Stimulated activated CD4-positive, alpha-beta T cell treated with anti-CD3 and anti-CD28 coated beads, Interleukin-4, amount 100 ng/mL, for 1 hour (primary cell): ENCODE data around the gene USP35.

Experiments
- DNase-seq: peaks from one replicate; pipeline ENCODE4 v3.0.0-alpha.2; 2020

The USP35 gene

DNA sequence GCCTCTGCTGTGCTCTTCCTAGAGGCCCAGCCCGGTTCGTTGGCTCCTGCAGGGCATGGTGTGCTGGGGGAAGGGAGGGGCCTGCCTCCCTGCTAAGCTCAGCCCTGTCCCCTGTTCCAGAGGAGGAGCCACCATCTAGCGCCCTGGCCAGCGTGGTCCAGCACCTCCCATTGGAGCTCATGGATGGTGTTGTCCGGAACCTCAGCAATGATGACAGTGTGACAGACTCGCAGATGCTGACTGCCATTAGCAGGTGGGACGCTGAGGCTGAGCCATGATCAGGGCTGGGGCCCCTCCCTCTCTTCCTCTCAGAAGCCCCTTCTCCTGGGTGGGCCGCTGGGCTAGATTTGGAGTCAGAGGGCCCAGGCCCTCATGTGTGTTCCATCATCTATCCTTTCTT lies 9.1 kb downstream of the USP35 start:
- no peak for DNase-seq

DNA sequence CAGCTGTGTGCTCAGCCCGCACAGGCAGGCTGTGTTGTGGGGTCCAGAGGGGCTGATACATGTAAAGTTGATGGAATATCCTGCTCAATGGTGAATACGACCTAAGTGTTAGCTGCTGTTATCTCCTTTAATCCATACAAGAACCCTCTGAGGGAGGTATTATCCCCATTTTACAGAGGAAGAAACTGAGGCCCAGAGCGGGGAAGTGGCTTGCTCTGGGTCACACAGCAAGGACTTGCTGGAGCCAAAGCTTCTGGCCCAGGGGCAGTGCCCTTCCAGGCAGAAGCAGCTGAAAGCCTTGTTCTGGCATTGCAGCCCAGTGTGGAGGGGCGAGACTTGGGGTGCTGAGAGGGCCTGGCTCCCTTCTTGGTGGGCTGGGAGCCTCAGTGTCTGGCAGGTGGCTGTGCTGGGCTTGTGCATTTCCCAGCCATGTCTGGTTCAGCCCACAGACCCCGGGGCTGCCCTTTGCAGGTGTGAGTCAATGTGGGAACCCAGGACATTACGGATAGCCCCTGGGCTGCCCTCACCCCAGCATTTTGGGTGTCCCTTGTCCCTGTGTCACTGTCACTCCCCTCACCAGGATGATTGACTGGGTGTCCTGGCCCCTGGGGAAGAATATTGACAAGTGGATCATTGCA lies 10.4 kb downstream of the USP35 start:
- DNase-seq: no peak

DNA sequence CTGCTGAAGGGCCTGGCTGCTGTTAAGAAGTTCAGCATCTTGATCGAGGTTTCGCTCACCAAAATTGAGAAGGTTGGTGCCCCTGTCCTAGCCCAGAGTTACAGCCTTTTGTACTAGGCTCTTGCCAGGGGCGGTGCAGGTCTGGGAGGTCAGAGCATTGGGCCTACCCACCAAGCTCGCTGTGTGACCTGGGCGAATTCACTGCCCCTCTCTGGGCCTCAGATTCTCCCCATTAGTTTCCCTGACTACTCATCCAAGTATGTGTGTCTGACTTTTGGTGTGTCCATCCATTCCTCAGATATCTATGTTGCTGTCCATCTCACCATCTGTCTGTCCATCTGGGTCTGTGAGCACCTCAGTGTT lies 10.9 kb downstream of the USP35 start:
- no peak for DNase-seq

DNA sequence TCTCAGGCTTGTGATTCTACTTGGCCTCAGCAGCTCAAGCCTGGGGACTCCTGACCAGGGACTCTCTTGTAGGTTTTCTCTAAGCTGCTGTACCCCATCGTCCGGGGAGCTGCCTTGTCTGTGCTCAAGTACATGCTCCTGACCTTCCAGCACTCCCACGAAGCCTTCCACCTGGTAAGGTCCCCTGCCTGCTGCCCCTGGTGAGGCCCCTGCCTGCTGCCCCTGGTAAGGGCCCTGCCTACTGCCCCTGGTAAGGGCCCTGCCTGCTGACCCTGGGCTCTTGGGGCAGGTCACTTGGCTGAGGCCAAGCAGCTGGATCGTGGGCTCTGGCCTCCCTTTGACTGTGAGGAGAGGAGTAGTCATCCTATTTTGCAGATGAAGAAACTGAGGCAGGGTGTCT lies 11.3 kb downstream of the USP35 start:
- no peak for DNase-seq

DNA sequence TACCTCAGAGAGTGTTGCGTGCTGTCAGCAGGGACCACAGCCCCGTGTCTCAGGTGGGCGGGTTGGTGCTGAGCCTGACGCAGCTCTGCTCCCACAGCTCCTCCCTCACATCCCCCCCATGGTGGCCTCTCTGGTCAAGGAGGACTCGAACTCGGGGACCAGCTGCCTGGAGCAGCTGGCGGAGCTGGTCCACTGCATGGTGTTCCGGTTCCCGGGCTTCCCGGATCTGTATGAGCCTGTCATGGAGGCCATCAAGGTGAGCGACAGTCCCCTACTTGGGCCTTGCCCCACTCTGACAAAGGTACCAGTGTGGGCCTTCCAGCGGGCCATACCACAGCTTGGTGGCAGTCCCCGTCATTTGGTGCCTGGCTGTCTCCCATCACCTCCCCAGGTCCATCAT lies 11.8 kb downstream of the USP35 start:
- no peak for DNase-seq

DNA sequence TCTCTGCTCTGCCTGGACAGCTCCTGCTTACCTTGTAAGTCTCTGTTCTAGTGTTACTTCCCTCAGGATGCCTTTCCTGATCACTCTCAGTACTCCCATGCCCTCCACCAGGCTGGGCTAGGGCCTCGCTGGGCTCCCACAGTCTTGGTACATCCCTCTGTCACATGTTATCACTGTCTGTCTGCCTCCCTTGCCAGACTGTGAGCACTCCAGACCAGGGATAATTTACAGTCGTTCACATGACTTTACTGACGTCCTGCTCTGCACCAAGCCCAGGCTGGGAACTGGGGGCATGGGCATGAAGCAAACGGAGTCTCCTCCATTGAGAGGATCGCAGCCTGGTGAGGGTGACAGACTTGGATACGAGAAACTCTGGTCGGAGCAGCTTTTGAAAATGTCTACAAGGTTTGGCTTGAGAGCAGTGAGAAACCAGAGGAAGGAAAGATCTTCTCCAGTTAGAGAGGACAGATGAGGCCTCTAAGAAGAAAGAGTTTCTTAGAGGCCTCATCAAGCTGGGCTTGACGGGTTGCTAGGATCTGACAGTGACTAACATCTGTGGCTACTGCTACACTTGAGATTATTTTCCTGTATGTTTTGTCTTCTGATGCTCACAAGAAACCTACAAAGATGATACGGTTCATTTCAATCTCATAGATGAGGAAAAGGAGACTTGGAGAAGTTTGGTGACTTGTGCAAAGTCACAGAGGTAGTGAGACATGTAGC lies 12.5 kb downstream of the USP35 start:
- DNase-seq: no peak

DNA sequence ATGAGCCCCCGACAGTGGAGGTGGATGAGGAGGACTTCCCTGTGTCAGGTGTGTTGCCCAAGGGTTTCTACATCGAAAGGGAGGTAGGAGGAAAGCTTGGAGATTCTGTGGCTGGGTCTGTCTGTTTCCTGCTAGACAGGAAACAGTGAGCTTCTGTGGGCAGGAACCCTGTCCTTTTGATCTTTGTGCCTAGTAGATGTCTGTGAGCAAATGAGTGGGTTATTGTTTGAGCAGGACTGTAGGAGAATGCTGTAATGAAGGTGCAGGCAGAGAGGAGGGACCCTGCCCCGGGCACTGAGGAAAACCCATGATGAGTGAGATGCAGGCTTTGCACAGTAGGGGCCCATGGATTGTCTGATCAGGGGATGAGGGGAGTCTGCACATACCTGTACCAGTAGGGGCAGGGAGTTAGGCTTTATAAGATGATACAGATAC lies 14.0 kb downstream of the USP35 start:
- peak; percentile 21 for DNase-seq

DNA sequence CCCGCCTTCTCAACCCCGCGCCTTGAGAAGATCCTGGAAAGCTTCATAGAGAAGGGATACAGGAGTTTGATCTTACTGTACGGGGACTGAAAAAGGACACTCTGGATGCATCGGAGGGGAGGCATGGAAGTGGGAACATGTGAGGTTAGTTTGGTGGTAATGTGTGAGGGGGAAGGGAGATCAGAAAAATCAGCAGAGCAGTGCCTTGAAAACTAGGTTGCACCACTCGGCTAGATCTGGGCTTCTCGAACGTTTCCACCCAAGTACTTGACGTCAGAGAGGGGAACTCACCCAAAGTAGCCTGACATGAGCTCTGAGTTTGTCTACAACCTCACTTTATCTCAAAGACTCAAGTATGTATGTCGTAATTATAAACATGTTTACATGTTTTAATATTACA lies 14.5 kb downstream of the USP35 start:
- no peak for DNase-seq

DNA sequence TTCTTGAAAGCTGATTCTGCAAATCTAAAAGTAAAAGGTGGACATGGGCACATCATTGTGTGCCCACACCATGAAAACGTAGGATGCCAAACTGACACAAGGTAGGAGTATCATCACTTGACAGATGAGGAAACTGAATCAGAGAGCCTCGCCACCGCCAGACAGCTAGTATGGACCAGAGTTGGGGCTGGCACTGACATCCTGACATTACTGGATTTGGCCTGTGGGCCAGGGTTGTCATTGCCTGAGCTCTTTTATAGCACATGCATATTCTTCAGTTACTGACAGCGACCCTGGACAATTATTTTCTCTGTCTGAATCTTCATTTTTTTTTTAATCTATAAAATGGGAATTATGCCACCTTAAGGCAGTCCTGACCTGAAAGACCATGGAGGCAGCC lies 16.5 kb downstream of the USP35 start:
- no peak for DNase-seq

DNA sequence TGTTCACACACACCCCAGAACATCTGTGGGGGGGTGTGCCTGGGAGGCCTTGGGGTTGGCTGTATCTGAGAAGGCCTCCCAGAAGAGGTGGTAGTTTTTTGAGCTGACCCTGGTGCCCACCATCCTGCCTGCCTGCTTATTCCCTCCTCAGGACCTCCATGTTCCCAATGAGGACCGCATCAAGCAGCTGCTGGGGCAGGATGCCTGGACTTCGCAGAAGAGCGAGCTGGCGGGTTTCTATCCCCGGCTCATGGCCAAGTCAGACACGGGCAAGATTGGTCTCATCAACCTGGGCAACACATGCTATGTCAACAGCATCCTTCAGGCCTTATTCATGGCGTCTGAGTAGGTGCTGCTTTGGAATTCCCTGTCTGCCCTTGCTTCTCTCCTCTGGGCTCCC lies 17.0 kb downstream of the USP35 start:
- no peak for DNase-seq

DNA sequence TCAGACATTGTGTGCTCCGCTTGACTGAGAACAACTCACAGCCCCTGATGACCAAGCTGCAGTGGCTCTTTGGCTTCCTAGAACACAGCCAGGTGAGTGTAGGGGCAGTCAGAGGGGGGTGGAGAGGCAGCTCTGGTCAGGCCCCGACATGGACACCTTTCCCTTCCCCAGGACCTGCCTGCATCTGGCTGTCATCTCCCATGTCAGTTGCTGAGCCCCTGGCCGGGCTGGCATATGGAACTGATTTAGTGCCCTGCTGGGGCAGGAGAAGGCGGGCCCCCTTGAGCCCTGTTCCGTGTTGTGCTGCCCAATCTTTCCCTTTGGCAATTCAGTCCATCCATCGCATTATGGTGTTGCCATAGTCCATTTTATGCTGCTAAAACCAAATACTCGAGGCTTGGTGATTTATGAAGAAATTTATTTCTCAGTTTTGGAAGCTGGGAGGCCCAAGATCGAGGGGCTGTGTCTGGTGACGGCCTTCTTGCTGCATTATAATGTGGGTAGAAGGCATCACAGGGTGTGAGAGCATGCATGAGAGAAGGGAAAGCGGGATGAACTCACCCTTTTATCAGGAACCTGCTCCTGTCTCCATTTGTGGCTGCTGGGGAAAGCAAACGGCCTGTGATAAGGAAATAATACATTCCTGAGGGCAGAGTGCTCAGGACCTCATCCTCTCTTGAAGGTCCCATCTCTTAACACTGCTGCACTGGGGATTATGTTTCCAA lies 19.0 kb downstream of the USP35 start:
- no peak for DNase-seq

DNA sequence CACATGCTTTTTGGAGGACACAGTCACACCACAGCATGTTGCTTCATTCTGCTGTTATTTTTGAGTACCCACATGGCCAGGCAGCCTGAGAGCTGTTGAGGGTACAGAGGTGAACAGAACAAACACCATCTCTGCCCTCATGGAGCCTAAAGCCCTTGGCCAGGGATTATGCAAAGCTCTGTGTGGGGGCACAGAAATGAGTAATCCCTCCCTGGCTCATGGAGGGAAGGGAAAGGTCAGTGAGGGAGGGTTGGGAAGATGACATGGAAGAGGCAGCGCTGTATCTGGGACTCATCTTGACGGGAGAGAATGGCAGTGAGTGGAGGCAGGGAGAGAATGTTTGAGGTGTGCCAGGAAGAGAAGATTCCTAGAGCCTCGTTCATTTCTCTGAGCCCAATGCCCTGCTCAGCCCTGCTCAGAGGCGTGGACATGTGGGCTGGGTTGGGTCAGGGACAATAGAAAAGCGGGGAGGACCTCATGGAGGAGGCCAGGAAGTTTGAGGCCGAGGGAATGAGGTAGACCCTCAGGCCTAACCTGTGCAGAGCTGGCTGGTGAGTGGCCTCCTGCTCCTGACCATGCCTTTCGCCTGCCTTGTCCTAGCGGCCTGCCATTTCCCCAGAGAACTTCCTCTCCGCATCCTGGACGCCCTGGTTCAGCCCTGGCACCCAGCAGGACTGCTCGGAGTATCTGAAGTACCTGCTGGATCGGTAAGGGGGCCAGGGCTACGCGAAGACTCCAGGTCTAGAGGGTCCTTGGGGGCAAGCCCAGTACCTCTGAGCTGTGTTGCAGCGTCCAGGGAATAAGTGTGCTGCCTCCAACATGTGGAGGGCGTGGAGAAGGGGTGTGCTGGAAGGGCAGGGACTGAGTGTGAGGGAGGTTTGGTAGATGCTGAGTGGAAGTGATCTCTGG lies 19.8 kb downstream of the USP35 start:
- no peak for DNase-seq

DNA sequence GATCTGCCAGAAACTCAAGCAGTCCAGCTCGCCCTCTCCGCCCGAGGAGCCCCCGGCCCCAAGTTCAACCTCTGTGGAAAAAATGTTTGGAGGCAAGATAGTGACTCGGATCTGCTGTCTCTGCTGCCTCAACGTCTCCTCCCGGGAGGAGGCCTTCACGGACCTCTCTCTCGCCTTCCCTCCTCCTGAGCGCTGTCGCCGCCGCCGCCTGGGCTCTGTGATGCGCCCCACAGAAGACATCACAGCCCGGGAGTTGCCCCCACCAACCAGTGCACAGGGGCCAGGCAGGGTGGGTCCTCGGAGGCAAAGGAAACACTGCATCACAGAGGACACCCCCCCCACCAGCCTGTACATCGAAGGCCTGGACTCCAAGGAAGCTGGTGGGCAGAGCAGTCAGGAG lies 20.8 kb downstream of the USP35 start:
- DNase-seq: no peak

DNA sequence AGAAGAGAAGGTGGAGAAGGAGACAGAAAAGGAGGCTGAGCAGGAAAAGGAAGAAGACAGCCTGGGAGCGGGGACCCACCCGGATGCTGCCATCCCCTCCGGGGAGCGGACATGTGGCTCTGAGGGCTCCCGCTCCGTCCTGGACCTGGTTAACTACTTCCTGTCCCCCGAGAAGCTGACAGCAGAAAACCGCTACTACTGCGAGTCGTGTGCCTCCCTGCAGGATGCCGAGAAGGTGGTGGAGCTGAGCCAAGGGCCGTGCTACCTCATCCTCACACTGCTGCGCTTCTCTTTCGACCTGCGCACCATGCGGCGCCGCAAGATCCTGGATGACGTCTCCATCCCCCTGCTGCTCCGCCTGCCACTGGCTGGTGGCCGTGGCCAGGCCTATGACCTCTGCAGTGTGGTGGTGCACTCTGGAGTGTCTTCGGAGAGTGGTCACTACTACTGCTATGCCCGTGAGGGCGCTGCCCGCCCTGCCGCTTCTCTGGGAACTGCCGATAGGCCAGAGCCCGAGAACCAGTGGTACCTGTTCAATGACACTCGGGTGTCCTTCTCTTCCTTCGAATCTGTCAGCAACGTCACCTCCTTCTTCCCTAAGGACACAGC lies 21.4 kb downstream of the USP35 start:
- DNase-seq: no peak

DNA sequence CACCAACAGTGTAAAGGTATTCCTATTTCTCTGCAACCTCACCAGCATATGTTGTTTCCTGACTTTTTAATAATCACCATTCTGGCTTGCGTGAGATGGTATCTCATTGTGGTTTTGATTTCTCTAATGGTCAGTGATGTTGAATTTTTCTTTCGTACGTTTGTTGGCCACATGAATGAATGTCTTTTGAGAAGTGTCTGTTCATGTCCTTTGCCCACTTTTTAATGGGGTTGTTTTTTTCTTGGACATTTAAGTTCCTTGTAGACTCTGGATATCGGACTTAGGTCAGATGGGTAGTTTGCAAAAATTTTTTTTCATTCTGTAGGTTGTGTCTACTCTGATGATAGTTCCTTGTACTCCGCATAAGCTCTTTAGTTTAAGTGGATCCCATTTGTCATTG lies 22.8 kb downstream of the USP35 start:
- no peak for DNase-seq

DNA sequence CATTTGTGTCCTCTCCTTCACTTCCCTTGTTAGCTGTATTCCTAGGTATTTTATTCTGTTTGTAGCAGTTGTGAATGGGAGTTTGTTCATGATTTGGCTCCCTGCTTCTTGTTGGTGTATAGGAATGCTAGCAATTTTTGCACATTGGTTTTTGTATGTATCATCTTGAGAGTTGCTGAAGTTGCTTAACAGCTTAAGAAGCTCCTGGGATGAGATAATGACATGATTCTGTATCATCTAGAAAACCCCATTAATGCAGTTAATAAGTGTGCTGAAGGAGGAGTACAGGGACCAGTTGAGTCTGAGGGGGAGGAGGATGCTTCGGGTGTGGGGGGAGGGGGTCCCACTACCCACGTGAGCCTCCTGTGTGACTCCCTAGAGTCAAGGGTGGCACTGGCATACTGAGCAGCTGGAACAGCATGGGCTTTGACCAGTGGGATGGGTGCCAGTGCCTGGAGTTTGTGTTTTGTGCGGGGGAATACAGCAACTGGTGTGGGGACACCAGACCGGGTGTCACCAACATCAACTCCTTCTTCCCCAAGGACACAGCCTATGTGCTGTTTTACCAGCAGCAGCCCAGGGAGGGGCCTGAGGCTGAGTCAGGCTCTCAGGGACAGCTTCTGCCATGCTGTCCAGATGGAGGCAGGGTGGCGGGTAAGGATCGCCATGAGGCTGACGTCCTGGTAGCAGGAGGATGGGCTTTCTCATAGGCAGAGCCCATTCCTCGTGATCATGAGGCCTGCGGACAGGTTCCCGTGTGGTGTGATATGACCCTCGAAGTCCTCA lies 24.1 kb downstream of the USP35 start:
- DNase-seq: no peak

DNA sequence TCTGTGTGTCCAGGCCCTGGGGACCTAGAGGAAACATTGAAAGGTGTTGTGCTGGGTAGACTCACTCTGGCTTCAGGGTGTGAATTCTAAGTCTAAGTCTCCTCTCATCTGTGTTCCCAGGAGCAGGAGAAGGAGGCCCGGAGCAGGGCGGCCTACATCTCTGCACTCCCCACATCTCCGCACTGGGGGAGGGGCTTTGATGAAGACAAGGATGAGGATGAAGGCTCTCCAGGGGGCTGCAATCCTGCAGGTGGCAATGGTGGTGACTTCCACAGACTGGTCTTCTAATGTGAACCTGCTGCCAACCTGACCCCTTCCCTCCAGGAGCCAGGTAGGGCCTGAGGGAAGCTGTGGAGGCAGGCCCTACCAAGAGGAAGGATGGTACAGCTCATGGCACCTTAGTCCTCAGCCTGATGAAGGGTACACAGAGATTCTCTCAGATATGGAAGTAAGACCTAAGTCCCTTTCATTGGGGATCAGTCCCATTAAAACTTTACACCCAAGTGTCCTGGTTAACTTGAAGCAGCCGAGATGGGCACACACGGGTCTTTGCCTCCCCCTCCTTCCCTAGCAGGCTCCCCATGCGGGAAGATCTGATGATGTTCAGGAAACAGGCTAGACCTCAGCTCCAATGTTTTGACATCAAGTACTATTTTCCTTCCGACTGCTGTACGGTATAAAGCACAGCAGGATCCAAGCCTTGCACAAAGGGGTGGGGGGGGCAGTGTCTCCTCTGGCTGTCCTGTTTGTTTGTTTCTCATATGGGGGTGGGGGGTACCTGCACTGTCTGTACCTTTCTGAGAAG lies 25.0 kb downstream of the USP35 start:
- no peak for DNase-seq

DNA sequence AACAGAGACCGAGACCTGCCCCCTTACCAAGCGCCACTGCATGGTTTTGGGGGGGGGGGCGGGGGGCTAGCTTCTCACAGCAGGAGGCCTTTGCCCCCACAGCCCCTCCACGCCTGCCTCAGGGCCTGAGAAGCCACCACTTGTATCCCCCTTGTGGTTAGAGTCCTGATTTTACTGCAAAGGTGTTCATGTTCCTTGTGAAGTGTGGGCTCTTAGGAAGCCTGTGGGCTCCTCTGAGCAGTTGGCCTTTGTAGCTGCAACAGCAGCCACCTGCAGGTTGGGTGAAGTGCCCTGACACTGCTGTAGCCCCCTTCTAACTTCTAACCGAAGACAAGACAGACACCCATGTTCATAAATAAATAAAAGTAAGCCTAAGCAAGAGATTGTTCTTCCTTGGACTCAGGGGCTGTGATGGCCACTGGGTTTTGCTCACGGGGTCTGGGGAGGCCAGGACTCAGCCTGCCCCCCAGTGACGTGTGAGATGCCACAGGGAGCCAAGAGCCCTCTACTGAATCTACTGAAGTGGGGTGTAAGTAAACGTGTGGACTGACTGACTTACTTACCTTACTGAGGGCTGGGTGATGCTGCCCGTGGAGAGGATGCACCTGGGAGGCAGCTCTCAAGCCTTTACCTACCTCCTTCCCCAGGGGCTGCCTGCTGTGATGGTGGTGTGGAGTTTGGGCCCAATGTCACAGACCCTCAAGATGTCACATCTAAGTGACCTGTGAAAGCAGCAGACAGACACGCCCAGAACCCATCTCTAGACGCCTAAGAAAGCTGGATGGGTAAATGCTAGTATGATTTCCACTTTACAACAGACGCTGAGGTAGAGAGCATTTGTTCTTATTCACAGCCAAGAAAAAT lies 25.8 kb downstream of the USP35 start:
- DNase-seq: no peak

DNA sequence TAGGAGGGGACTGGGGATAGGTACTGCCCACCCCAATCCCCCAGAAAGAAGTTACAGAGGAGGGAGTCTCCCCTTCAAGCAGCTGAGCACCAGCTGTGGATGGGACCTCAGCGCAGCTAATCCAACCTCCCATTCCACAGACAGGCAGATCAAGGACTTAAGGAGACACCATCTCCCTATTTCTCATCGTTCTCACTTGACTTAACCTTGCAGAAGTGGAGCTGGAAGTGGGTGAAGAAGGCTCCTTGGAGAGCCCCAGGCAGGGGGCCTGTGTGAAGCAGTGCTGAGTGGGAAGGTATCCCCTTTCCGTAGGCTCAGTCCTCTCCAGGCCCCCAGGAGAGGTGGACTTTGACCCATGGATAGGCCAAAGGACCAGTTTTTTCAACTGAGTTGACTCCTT lies 27.3 kb downstream of the USP35 start:
- DNase-seq: no peak
